GM19438 (cell line): Measurements from ENCODE around the gene COG4.
A peak's percentile ranks its signal among the peaks of the same experiment; 100 is the strongest.

Experiments
- ATAC-seq: cut with Tn5 transposase; IDR thresholded peaks from one replicate; pipeline ENCODE4 v1.9.1; 2021; ENCODE audit warnings: low read depth; ENCODE audit not compliant: unreplicated experiment

COG4 gene

GRCh38 chr16:70482624-70483023 is 40.7 kb downstream of the COG4 start:
- ATAC-seq, result no peak

- no peak for ATAC-seq
These were observed 41.3 kb downstream of the COG4 start for GRCh38 chr16:70481929-70482536.

GRCh38 chr16:70480127-70481105 is 42.9 kb downstream of the COG4 start:
- ATAC-seq, result no peak

- no peak for ATAC-seq
These were observed 44.4 kb downstream of the COG4 start for GRCh38 chr16:70478912-70479341.

GRCh38 chr16:70478169-70478568 is 45.2 kb downstream of the COG4 start:
- ATAC-seq, result no peak

- peak; percentile 84 for ATAC-seq
These were observed 46.9 kb downstream of the COG4 start for GRCh38 chr16:70476272-70477020.

- no peak for ATAC-seq
These were observed 48.1 kb downstream of the COG4 start for GRCh38 chr16:70475054-70475871.

- ATAC-seq, result no peak
These were observed 48.9 kb downstream of the COG4 start for GRCh38 chr16:70474320-70475053.

GRCh38 chr16:70473446-70474319 is 49.7 kb downstream of the COG4 start:
- no peak for ATAC-seq

- no peak for ATAC-seq
These were observed 50.4 kb downstream of the COG4 start for GRCh38 chr16:70472786-70473433.

GRCh38 chr16:70470927-70471341 is 52.4 kb downstream of the COG4 start:
- ATAC-seq, result no peak

GRCh38 chr16:70470141-70470926 is 53.0 kb downstream of the COG4 start:
- ATAC-seq, result no peak

GRCh38 chr16:70468776-70469525 is 54.4 kb downstream of the COG4 start:
- no peak for ATAC-seq

GRCh38 chr16:70467608-70468007 is 55.7 kb downstream of the COG4 start:
- ATAC-seq, result no peak

- no peak for ATAC-seq
These were observed 56.2 kb downstream of the COG4 start for GRCh38 chr16:70467113-70467512.

- no peak for ATAC-seq
These were observed 56.6 kb downstream of the COG4 start for GRCh38 chr16:70466805-70467076.
